Panc1 (cell line): Measurements from ENCODE around the gene MYH2.

Experiments used
- REST ChIP-seq, 2 experiments: IDR thresholded peaks; 2 replicates each; pipeline ENCODE4 v1.6.1; 2011 to 2012; ENCODE audit warnings: low read depth in 2 of 2, control low read depth in 1 of 2, low read length in 1 of 2, mild to moderate bottlenecking in 1 of 2, moderate library complexity in 1 of 2; ENCODE audit not compliant: insufficient read depth in 1 of 2
- TF ChIP-seq, protein P1 (sequence below): fragments of 450-650 bp; IDR thresholded peaks from 2 replicates; pipeline ENCODE4 v1.5.1; 2017; ENCODE audit warnings: mild to moderate bottlenecking

- TF ChIP-seq, protein P1, sequence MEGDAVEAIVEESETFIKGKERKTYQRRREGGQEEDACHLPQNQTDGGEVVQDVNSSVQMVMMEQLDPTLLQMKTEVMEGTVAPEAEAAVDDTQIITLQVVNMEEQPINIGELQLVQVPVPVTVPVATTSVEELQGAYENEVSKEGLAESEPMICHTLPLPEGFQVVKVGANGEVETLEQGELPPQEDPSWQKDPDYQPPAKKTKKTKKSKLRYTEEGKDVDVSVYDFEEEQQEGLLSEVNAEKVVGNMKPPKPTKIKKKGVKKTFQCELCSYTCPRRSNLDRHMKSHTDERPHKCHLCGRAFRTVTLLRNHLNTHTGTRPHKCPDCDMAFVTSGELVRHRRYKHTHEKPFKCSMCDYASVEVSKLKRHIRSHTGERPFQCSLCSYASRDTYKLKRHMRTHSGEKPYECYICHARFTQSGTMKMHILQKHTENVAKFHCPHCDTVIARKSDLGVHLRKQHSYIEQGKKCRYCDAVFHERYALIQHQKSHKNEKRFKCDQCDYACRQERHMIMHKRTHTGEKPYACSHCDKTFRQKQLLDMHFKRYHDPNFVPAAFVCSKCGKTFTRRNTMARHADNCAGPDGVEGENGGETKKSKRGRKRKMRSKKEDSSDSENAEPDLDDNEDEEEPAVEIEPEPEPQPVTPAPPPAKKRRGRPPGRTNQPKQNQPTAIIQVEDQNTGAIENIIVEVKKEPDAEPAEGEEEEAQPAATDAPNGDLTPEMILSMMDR: no peak
- no peak for TF ChIP-seq REST (IDR thresholded peaks at IDR 0.05; ENCODE audit: insufficient read depth in 1 of 2, low read depth in 2 of 2, low read length in 1 of 2)
Observed at GRCh38 chr17:10527419-10527818, 22.0 kb downstream of the MYH2 start.
